ENCODE data around the gene PPP1R7.

The PPP1R7 gene

DNA sequence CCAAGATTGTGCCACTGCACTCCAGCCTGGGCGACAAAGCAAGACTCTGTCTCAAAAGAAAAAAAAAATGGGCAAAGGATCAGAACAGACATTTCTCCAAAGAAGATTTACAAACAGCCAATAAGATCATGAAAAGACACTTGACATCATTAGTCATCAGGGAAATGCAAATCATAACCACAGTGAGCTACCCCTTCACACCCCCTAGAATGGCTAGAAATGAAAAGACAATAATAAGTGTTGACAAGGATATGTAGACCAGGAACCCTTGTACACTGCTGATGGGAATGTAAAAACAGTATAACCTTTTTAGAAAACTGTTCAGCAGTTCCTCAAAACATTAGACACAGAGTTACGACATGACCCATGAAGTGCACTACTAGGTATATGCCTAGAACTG is 29.8 kb upstream of the PPP1R7 start:
- in situ Hi-C loops (cut with MboI; ENCODE audit: low sequenced_read_pairs, unreplicated experiment), result no loop called here
- TF ChIP-seq, protein P1, sequence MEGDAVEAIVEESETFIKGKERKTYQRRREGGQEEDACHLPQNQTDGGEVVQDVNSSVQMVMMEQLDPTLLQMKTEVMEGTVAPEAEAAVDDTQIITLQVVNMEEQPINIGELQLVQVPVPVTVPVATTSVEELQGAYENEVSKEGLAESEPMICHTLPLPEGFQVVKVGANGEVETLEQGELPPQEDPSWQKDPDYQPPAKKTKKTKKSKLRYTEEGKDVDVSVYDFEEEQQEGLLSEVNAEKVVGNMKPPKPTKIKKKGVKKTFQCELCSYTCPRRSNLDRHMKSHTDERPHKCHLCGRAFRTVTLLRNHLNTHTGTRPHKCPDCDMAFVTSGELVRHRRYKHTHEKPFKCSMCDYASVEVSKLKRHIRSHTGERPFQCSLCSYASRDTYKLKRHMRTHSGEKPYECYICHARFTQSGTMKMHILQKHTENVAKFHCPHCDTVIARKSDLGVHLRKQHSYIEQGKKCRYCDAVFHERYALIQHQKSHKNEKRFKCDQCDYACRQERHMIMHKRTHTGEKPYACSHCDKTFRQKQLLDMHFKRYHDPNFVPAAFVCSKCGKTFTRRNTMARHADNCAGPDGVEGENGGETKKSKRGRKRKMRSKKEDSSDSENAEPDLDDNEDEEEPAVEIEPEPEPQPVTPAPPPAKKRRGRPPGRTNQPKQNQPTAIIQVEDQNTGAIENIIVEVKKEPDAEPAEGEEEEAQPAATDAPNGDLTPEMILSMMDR (IDR thresholded peaks at IDR 0.05; ENCODE audit: borderline replicate concordance, control extremely low read depth, extremely low read depth, insufficient read depth, missing control alignments), result no peak
- no peak for DNase-seq (ENCODE audit: low spot score)

DNA sequence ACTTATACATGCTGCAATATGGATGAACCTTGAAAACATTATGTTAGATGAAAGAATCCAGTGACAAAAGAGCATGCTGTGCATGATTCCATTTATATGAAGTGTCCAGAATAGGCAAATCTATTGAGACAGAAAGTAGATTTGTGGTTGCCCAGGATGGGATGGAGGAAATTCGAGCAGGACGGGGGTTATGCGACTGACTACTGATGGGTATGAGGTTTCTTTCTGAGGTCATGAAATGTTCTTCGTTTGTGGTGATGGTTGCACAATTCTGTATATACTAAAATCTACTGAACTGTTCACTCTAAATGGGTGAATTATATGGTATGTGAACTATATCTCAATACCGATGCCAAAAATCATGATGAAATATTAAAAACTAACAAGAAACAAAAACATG is 29.3 kb upstream of the PPP1R7 start:
- TF ChIP-seq, protein P1 (IDR thresholded peaks at IDR 0.05; ENCODE audit: borderline replicate concordance, control extremely low read depth, extremely low read depth, insufficient read depth, missing control alignments), result no peak
- DNase-seq (ENCODE audit: low spot score), result no peak
- in situ Hi-C loops (cut with MboI; ENCODE audit: low sequenced_read_pairs, unreplicated experiment), result no loop called here

DNA sequence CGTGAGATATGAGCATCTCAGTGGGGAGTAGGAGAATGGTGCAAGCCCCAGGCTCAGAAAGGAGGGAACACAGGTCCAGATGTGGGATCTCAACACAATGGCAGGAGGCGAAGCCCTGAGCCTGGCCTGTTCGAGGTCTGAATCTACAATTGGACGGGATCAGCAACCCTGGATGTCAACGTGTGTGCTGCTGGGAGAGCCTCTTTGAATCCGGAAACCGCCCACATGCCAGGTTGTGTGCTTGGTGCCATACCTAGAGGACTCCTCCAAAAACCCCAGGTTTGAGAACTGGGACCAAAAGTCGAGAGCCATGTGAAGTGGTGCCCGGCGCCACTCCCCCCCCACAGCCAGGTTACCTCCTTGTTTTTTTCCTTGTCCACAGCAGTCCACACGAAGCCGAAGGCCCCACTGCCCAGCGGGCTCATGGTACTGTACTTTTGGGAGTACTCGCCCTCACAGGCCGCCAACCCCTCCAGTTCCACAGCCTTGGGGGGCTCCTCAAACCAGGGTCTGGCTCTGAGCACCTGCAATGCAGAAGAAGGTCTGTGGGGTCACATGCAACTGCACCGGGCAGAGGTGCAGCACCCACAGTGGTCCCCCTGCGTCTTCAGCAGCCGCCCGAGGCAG is 27.8 kb upstream of the PPP1R7 start:
- TF ChIP-seq, protein P1 (IDR thresholded peaks at IDR 0.05; ENCODE audit: borderline replicate concordance, control extremely low read depth, extremely low read depth, insufficient read depth, missing control alignments), result no peak
- in situ Hi-C loops (cut with MboI; ENCODE audit: low sequenced_read_pairs, unreplicated experiment), result no loop called here
- no peak for DNase-seq (ENCODE audit: low spot score)

DNA sequence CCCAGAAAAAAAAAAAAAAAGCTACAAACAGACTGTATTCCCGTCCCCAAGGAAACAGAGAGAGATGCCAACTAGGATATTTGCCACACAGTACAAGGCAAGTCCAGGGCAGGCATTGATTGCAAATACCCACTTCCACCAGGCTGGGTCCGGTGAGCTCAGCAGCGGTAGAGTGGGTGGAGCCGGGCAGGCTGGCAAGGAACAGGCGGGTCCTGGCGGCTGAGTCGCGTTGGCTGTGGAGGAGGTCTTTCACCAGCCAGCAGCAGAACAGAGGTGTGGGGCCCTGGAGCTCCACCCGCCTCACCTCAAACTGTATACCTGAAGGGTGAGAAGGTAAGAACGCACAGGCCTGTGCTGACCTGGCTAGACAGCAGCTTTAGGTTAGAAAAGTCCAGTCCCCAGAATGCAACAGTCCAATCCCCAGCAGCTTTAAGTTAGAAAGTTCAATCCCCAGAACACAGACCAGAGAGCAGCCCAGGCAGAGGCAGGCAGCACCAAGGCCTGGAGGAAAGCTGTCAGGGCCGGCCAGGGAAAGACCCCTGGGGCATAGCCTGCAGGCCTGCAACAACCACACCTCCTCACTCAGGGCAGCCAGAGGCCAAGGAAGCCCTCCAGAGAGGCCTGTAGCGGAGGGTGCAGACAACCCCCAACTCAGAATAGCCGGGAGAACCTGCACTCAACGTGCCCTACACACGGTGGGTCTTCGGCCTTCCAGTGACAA is 26.3 kb upstream of the PPP1R7 start:
- in situ Hi-C loops (cut with MboI; ENCODE audit: low sequenced_read_pairs, unreplicated experiment), result no loop called here
- TF ChIP-seq, protein P1 (IDR thresholded peaks at IDR 0.05; ENCODE audit: borderline replicate concordance, control extremely low read depth, extremely low read depth, insufficient read depth, missing control alignments), result no peak

DNA sequence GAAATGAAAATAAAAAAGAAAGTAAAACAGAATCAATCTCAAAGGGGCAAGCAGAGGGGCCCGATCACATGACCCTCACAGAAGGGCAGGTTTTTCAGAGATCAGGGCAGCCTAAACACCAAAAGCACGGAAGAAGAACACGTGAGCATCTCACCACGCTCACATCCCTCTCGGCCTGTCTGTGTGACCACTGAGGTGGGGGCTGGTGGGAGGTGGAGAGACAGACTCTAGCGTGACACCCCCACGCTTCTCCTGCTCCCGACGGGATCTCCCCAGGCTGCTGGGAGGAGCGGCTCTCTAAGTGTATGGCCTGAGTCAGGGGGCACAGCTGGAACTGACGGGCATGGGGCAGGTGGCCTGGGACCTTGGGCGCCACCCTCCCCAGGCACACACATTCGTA is 24.6 kb upstream of the PPP1R7 start:
- TF ChIP-seq, protein P1 (IDR thresholded peaks at IDR 0.05; ENCODE audit: borderline replicate concordance, control extremely low read depth, extremely low read depth, insufficient read depth, missing control alignments), result no peak
- in situ Hi-C loops (cut with MboI; ENCODE audit: low sequenced_read_pairs, unreplicated experiment), result no loop called here
- no peak for DNase-seq (ENCODE audit: low spot score)

More for the DNA sequence above, 26.3 kb upstream of the PPP1R7 start:
- DNase-seq (ENCODE audit: low spot score), result no peak

DNA sequence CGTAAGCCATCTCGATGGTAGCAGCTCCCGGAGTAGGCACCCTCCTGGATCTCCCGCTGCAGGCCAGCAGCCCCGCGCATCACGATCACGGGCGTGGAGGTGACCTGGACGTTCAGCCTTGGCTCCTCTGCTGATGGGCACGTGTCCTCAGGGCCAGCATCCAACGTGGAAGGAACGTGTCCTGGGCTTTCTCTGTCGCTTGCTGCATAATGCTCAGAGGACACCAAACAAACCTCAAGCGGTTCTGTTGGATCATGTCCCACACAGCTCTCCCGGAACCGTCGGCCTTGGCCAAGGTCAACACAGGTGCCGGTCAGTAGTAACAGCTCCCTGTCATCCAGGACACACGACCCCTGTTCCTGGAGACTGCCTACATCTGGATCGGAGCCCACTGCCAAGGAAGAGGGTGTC is 24.1 kb upstream of the PPP1R7 start:
- TF ChIP-seq, protein P1 (IDR thresholded peaks at IDR 0.05; ENCODE audit: borderline replicate concordance, control extremely low read depth, extremely low read depth, insufficient read depth, missing control alignments), result no peak
- in situ Hi-C loops (cut with MboI; ENCODE audit: low sequenced_read_pairs, unreplicated experiment), result no loop called here
- no peak for DNase-seq (ENCODE audit: low spot score)

Data from GM13976 (cell line).